Measurements from ENCODE around the gene MRFAP1L1.
A peak's percentile ranks its signal among the peaks of the same experiment; 100 is the strongest.
"Not testable (repeated sequence)": the region's sequence is repeated elsewhere in the genome, so short reads cannot be mapped to it uniquely, and the experiment has no call there.

Gene MRFAP1L1

GRCh38 chr4:6733358-6734164 is 23.9 kb upstream of the MRFAP1L1 start:
- no peak for DNase-seq

DNA sequence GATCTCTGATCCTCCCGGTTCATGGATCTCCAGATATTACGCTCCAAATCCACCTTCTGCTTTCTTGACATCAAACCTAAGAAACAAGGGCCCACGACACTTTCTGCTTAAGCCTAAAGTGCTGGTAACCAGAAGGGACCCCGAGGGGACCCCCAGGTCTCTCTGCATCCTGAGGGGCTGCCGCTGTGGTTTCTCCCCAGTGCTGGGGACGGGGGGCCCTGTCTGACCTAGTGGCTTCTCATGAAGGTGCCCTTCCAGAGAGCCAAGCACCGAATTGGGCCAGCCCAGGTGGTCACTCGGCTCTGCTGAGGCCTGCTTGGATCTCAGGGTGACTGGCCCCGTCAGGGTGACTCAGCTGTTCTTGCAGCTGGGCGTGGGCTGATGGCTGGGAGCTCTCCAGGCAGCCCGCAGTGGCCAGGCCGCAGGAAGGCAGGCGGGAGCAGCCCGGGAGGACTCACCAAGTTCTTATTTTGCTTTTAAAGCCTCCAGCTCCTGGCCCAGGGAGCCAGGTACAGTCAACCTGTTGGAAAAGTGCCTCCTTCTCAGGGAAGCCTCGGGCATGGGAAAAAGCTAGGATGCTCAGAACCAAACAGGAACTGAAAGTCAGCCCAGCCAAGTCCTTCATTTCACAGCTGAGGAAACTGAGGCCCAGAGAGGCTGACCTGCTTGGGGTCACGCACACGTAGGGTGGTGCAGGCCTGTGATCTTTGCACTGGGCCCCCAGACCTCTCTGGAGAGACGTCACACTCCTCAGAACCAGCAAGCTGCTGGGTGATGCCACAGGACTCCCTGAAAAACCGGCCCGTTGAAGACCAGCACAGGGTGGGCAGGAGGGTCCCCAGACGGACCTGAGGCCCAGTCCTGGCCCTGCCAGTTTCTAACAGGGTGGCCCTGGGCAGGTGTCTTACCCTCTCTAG is 23.0 kb upstream of the MRFAP1L1 start:
- no peak for DNase-seq

GRCh38 chr4:6731780-6732179 is 22.1 kb upstream of the MRFAP1L1 start:
- no peak for DNase-seq

DNA sequence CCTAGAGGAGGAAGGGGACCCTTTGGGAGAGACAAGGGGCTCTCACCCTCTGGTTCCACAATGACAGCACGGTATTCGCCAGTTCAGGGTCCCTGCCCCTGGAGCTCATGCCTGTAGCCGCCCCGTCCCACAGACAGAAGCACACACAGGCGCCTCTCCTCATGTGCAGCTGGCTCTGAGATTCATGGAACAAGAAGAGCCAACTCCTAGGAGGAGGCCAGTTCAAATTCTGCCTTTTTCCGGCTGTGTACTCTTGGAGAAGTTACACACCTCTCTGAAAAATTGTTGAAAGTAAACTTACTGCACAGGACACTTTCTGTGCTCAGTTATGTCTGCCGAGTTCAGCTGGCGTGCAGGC is 21.6 kb upstream of the MRFAP1L1 start:
- DNase-seq: no peak

- DNase-seq: no peak
Observed at GRCh38 chr4:6730603-6731317, 21.1 kb upstream of the MRFAP1L1 start.

GRCh38 chr4:6728320-6729029 is 18.8 kb upstream of the MRFAP1L1 start:
- DNase-seq: no peak

DNA sequence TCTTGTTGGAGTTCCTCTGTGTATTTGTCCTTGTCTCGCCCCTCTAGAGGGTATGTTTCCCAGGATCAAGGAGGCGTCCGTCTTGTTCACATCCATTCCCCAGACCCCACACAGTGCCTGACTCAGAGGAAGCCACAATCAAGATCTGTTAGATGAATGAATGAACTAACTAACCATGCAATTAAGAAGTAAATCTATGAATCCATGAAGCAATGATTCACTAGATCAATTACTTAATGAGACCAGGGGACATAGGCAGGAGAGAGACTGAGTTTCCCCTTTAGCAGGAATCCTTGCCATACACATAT is 18.2 kb upstream of the MRFAP1L1 start:
- no peak for DNase-seq

GRCh38 chr4:6727081-6727942 is 17.6 kb upstream of the MRFAP1L1 start:
- no peak for DNase-seq

- not testable (repeated sequence) for DNase-seq
Observed at GRCh38 chr4:6725427-6725961, 15.8 kb upstream of the MRFAP1L1 start.

GRCh38 chr4:6724421-6725111 is 14.9 kb upstream of the MRFAP1L1 start:
- no peak for DNase-seq

DNA sequence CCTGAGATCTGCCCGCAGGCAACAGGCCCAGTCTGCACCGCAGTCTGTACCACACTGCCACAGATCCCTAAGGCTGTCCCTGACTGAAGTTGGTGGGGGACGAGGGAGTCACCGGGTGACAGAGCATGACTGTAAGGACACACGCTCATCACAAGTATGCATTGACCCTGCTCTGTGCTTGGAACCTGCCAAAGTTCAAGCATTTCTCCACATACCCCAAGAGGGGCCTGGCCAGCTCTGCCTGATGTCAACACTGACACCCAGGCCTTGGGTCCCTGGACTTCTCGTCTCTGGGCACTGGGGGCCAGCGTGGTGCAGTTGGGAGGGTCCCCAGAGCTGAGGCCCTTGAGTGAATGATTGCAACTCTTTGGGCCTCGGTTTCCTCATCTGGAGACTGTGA is 14.2 kb upstream of the MRFAP1L1 start:
- no peak for DNase-seq

DNA sequence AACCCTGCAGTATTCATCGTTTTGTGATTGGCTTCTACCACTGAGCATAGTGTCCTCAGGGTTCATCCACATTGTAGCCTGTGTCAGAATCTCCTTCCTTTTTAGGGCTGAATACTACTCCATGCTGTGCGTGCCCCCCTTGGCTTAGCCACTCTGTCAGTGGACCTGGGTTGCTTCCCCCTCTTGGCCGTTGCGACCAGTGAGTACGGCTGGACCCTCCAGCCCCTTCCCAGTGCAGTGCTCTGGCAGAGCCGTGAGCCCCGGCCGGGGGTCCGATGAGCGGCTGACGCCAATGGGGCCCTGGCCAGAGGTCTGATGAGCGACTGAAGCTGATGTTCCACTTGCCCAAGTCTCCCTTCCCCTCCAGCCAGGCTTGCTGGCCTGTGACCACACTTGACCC is 13.2 kb upstream of the MRFAP1L1 start:
- DNase-seq: no peak

GRCh38 chr4:6721121-6721520 is 11.5 kb upstream of the MRFAP1L1 start:
- no peak for DNase-seq

DNA sequence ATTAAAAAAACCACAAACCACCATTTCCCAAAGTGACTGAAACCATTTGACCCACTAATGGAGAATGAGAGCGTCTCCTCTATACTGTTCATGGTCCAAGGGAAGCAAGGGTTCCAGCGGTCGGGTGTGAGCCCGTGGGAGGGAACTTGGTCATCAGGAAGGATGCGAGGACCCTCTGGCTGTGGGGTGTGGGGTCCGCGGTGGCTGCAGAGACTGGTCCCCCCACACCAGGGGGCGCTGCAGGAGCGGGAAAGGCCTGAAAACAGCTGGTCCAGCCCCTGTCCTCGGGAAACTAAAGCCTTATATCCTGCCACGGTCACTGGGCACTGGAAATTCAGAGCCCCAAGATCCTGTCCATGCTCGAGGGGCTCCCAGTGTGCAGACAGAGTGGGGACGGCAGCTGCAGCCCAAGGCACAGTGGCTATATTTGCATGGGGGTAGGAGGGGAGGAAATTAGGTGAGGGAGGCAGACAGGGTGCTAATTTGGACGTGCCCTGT is 10.6 kb upstream of the MRFAP1L1 start:
- peak; percentile 86 for DNase-seq

DNA sequence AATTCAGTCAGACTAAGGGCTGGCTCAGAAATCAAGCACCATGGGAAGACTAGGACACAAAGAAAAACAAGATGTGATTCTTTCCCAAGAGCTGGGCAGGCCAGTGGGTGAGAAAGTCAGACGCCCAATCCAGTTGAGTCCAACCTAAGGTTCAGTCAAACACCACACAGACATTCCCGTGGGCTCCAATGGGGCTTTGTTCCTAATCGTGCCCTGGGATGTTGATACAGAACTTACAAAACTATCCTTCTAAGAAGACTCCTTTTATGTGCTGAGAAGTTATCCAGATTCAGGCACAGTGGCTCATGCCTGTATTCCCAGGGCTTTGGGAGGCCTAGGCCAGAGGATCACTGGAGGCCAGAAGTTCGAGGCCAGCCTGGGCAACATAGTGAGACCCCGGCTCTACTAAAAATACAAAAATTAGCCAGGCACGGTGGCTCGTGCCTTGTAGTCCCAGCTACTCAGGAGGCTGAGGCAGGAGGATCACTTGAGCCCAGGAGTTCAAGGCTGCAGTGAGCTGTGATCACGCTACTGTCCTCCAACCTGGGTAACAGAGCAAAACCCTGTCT is 10.0 kb upstream of the MRFAP1L1 start:
- no peak for DNase-seq

GRCh38 chr4:6718932-6719610 is 9.4 kb upstream of the MRFAP1L1 start:
- no peak for DNase-seq

DNA sequence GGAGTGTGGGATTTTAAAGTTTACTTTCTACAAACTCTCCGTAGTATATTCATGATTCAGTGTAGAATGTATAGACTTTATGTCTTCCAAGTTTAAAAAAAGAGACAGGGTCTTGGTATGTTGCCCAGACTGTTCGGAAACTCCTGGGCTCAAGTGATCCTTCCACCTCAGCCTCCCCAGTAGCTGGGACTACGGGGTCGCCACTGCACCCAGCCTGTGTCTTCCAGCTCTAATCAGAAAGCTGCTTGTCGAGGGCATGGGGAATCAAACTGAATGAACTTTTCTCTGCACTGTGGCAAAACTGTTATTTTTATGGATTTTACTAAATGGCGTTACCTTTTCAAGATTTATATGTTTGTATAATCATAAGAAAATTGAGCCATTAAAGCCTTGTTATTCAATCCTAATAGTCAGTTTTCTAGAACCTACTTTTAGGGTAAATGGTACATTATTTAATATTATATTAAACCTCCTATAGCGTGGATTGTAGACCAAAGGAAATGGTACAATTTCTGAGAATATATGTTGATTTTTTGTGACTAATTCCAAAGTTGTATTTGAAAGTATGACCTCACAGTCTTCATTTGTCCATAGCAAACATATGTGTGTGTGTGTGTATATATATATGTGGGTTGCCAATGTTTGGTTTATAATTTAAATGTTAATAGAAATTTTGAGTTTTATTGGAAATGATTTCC is 7.4 kb upstream of the MRFAP1L1 start:
- DNase-seq: no peak

- peak; percentile 89 for DNase-seq
Observed at GRCh38 chr4:6716018-6716911, 6.6 kb upstream of the MRFAP1L1 start, which contains the start of gene BLOC1S4. BLOC1S4 (plus strand) TSS chr4:6716174; CDS start chr4:6716210, 36 bp downstream.

All from activated CD8-positive, alpha-beta memory T cell treated with anti-CD3 and anti-CD28 coated beads, Interleukin-2, amount 50 U/mL, for 4 hours (primary cell).